ENCODE data around the gene ADCY3.

GRCh38 chr2:24822049-24822706 lies 97.9 kb downstream of the ADCY3 start:
- TF ChIP-seq MAX (IDR thresholded peaks at IDR 0.05) (no peak), EP300 (IDR thresholded peaks at IDR 0.05; ENCODE audit: borderline replicate concordance) (no peak), YY1 (IDR thresholded peaks at IDR 0.05; ENCODE audit: low read depth) (no peak)
